Peyer's patch (tissue), 4 donors: ENCODE data around the gene CGN.

Experiments
- POLR2A ChIP-seq, 2 donors: fragments of 450-650 bp; IDR thresholded peaks; one replicate each; pipeline ENCODE4 v1.5.1; 2017; ENCODE audit warnings: antibody characterized with exemption in 2 of 2, mild to moderate bottlenecking in 2 of 2, moderate library complexity in 2 of 2
- TF ChIP-seq, protein P1 (sequence below), 6 experiments: fragments of 450-650 bp in 4 of 6; fragments of 200-600 bp in 2 of 6; sonication (generic) in 1 of 6; IDR thresholded peaks; one replicate each; pipeline ENCODE4 v1.5.1; 2017 to 2019; ENCODE audit warnings: antibody characterized with exemption in 6 of 6, mild to moderate bottlenecking in 3 of 6, moderate library complexity in 1 of 6

DNA sequence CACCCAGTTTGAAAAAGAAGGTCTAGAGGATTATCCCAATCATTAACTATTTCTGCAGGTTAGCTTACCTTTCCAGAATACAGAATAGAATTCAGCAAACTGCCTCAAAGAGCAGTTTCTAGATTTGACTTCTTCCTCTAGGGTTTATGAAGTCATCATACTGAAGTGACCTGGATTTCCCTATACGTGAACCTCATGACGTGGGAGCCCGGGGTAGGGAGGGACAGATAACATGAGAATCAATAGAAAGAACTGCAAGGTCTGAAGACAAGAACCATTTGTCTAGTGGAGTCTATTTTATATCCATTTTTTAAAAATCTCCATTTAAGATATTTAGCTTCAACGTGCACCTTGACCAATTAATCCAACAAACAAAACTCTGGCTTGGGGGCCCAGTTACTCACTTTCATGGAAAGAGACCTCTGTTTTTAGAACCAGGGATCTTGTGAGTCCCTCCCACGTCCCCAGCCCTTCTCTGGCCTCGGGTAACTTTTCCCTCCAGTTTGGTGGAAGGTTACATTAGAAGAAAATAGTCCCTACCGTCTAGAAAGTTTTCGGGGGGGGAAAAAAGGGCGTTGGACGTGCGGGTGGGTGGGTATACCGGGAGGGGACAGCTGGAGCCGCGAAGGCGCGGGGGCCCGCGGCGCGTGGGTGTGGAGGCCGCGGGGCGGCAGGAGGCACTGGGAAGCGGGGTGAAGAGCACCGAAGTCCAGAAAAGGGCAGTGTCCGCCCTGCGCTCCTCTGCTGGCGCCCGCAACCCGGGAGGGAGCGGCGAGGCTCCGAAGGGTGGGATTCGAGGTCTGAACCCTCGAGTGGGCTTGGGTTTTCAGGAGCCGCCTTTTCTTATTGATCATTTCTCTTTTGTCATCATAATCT is 38.1 kb upstream of the CGN start:
- TF ChIP-seq, protein P1, sequence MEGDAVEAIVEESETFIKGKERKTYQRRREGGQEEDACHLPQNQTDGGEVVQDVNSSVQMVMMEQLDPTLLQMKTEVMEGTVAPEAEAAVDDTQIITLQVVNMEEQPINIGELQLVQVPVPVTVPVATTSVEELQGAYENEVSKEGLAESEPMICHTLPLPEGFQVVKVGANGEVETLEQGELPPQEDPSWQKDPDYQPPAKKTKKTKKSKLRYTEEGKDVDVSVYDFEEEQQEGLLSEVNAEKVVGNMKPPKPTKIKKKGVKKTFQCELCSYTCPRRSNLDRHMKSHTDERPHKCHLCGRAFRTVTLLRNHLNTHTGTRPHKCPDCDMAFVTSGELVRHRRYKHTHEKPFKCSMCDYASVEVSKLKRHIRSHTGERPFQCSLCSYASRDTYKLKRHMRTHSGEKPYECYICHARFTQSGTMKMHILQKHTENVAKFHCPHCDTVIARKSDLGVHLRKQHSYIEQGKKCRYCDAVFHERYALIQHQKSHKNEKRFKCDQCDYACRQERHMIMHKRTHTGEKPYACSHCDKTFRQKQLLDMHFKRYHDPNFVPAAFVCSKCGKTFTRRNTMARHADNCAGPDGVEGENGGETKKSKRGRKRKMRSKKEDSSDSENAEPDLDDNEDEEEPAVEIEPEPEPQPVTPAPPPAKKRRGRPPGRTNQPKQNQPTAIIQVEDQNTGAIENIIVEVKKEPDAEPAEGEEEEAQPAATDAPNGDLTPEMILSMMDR (IDR thresholded peaks at IDR 0.05), result peak in 1 of 6 experiments; percentile 0
- TF ChIP-seq POLR2A (IDR thresholded peaks at IDR 0.05), result no peak
